H1 (cell line): Measurements from ENCODE around the gene OGFR. TPM values are rescaled to one million over a fixed set of nuclear protein-coding genes. Genes with fewer than 3 reads are reported as not detected.

ENCODE experiments used
- BCL11A ChIP-seq, 2 experiments: IDR thresholded peaks; one replicate each; pipeline ENCODE4 v1.6.1; 2011; ENCODE audit warnings: low read depth in 2 of 2, low read length in 2 of 2, mild to moderate bottlenecking in 2 of 2
- CHD2 ChIP-seq: IDR thresholded peaks from 2 replicates; pipeline ENCODE4 v1.6.1; 2012; ENCODE audit warnings: low read length, improper control_type of control experiment
- CREB1 ChIP-seq: IDR thresholded peaks from 2 replicates; pipeline ENCODE4 v1.6.1; 2012; ENCODE audit warnings: inconsistent platforms
- GABPA ChIP-seq: IDR thresholded peaks from 2 replicates; pipeline ENCODE4 v1.6.1; 2011; ENCODE audit warnings: mild to moderate bottlenecking, low read length, moderate library complexity, borderline replicate concordance; ENCODE audit not compliant: insufficient read depth
- HDAC6 ChIP-seq: IDR thresholded peaks from one replicate; pipeline ENCODE4 v1.7.1; 2012; ENCODE audit warnings: low read depth, mild to moderate bottlenecking, inconsistent platforms, low read length, moderate library complexity
- KDM4A ChIP-seq: IDR thresholded peaks from one replicate; pipeline ENCODE4 v1.7.1; 2012; ENCODE audit warnings: low read depth, mild to moderate bottlenecking, moderate library complexity, low read length, inconsistent platforms; ENCODE audit not compliant: severe bottlenecking
- KDM5A ChIP-seq: fragments of 200-600 bp; IDR thresholded peaks from 2 replicates; pipeline ENCODE4 v1.7.1; 2012; ENCODE audit warnings: mild to moderate bottlenecking, low read length, inconsistent platforms, mixed read lengths
- MAX ChIP-seq: IDR thresholded peaks from 2 replicates; pipeline ENCODE4 v1.6.1; 2012; ENCODE audit warnings: inconsistent platforms
- NRF1 ChIP-seq: IDR thresholded peaks from 2 replicates; pipeline ENCODE4 v1.6.1; 2011; ENCODE audit warnings: mild to moderate bottlenecking, low read depth, low read length, improper control_type of control experiment
- POLR2A ChIP-seq, 2 experiments: IDR thresholded peaks; 1 replicate in 1 of 2; 2 replicates in 1 of 2; pipeline ENCODE4 v1.6.1; 2011; ENCODE audit warnings: low read depth in 2 of 2, low read length in 2 of 2, mild to moderate bottlenecking in 2 of 2; ENCODE audit errors: control extremely low read depth in 1 of 2
- RAD21 ChIP-seq, 2 experiments: IDR thresholded peaks in 1 of 2; conservative IDR thresholded peaks in 1 of 2; 2 replicates each; pipeline ENCODE4 v1.6.1; 2011; ENCODE audit warnings: low read depth in 2 of 2, low read length in 2 of 2, improper control_type of control experiment in 1 of 2, inconsistent platforms in 1 of 2, mild to moderate bottlenecking in 1 of 2, moderate library complexity in 1 of 2
- RBBP5 ChIP-seq: IDR thresholded peaks from 2 replicates; pipeline ENCODE4 v1.7.1; 2012; ENCODE audit warnings: low read depth, mild to moderate bottlenecking, inconsistent platforms, low read length, moderate library complexity, borderline replicate concordance
- SIRT6 ChIP-seq: IDR thresholded peaks from one replicate; pipeline ENCODE4 v1.7.1; 2012; ENCODE audit warnings: low read length, inconsistent platforms
- SIX5 ChIP-seq: IDR thresholded peaks from 2 replicates; pipeline ENCODE4 v1.6.1; 2011; ENCODE audit warnings: mild to moderate bottlenecking, low read depth, low read length
- SP1 ChIP-seq: IDR thresholded peaks from 2 replicates; pipeline ENCODE4 v1.6.1; 2011; ENCODE audit warnings: low read depth, low read length
- SP4 ChIP-seq: IDR thresholded peaks from 2 replicates; pipeline ENCODE4 v1.6.1; 2012; ENCODE audit warnings: low read length, inconsistent platforms
- TAF1 ChIP-seq: IDR thresholded peaks from 2 replicates; pipeline ENCODE4 v1.6.1; 2011; ENCODE audit warnings: mild to moderate bottlenecking, low read depth, low read length
- TBP ChIP-seq: IDR thresholded peaks from 2 replicates; pipeline ENCODE4 v1.6.1; 2011; ENCODE audit warnings: low read depth, low read length, improper control_type of control experiment
- TEAD4 ChIP-seq: IDR thresholded peaks from 2 replicates; pipeline ENCODE4 v1.6.1; 2012; ENCODE audit warnings: low read depth, low read length, inconsistent platforms, mixed read lengths
- polyA plus RNA-seq, 7 experiments: library from polyadenylated mRNA; depleted of rRNA in 3 of 7; stranded (reverse) in 5 of 7; unstranded in 2 of 7; fragments of >200 nt in 5 of 7; fragments of 200-250 nt in 2 of 7; gene quantifications; 1 replicate in 5 of 7; 2 replicates in 1 of 7; 4 replicates in 1 of 7; pipeline versions ENCODE4 v1.2.1 to v1.2.3, GENCODE V29; 2011 to 2013; ENCODE audit warnings: missing spikeins in 2 of 7, mixed read lengths in 2 of 7
- total RNA-seq: library from RNA; stranded (reverse); fragmentation: NEBNext Ultra II Directional; extraction: Animal tissue kit (Norgen Biotek cat#: 25700); gene quantifications from 2 replicates; pipeline ENCODE4 v1.2.1, GENCODE V29; 2021

OGFR gene
- total and polyA plus RNA-seq, 2 of the 8 experiments (the other 6 are each of a cell fraction or from before 2014, with no cell fraction given), result 13.9 to 25.1 TPM

- TF ChIP-seq MAX, result peak; percentile 46
- TF ChIP-seq TEAD4, result peak; percentile 99
- TF ChIP-seq HDAC6, result no peak
- no peak for TF ChIP-seq KDM5A
- no peak for TF ChIP-seq NRF1
- no peak for TF ChIP-seq SIRT6
- peak; percentile 38; the same call in 1 of the 2 replicates for TF ChIP-seq TBP
- peak in 1 of 2 experiments; percentile 81; a peak in 2 of 3 replicates for TF ChIP-seq POLR2A (IDR thresholded peaks at IDR 0.05; ENCODE audit: control extremely low read depth in 1 of 2, low read depth in 2 of 2, low read length in 2 of 2)
- TF ChIP-seq KDM4A, result peak; percentile 48
- no peak; the same call in 1 of the 2 replicates for TF ChIP-seq GABPA
- no peak for TF ChIP-seq BCL11A (IDR thresholded peaks at IDR 0.05; ENCODE audit: low read depth in 2 of 2, low read length in 2 of 2)
- no peak for TF ChIP-seq SP4
- TF ChIP-seq SP1, result peak; percentile 83
- peak in 1 of 2 experiments; percentile 14; a peak in 1 of 4 replicates for TF ChIP-seq RAD21 (IDR thresholded peaks at IDR 0.05 in 1 of 2, conservative IDR thresholded peaks at IDR 0.05 in 1 of 2; ENCODE audit: low read depth in 2 of 2, low read length in 2 of 2)
- TF ChIP-seq CHD2, result no peak
- peak; percentile 31; the same call in 1 of the 2 replicates for TF ChIP-seq TAF1
- no peak for TF ChIP-seq CREB1
- TF ChIP-seq SIX5, result no peak
- 0 out of 2 replicates have a peak, but pooled peaks have one; percentile 43 for TF ChIP-seq RBBP5
Observed at GRCh38 chr20:62816031-62816883, 11.6 kb downstream of the OGFR start (continued).
